HG03520 (cell line): ENCODE results near the gene ATP11A.
"Not testable (repeated sequence)": the region's sequence is repeated elsewhere in the genome, so short reads cannot be mapped to it uniquely, and the experiment has no call there.

Experiments used
- ATAC-seq: cut with Tn5 transposase; IDR thresholded peaks from one replicate; pipeline ENCODE4 v1.9.1; 2021; ENCODE audit warnings: mild to moderate bottlenecking, moderate library complexity; ENCODE audit not compliant: unreplicated experiment

ATP11A gene

GRCh38 chr13:112708560-112709240, 18.9 kb downstream of the ATP11A start:
- ATAC-seq: no peak

- not testable (repeated sequence) for ATAC-seq
Measured at GRCh38 chr13:112709316-112709715, 19.5 kb downstream of the ATP11A start.

- ATAC-seq: no peak
Measured at GRCh38 chr13:112709825-112710783, 20.3 kb downstream of the ATP11A start.

GRCh38 chr13:112710855-112711527, 21.2 kb downstream of the ATP11A start:
- no peak for ATAC-seq

- ATAC-seq: no peak
Measured at GRCh38 chr13:112711528-112712265, 21.9 kb downstream of the ATP11A start.

- ATAC-seq: no peak
Measured at GRCh38 chr13:112712451-112713207, 22.8 kb downstream of the ATP11A start.

GRCh38 chr13:112713517-112714253, 23.8 kb downstream of the ATP11A start:
- ATAC-seq: no peak

- ATAC-seq: no peak
Measured at GRCh38 chr13:112714376-112715174, 24.7 kb downstream of the ATP11A start.

- ATAC-seq: no peak
Measured at GRCh38 chr13:112715210-112715609, 25.4 kb downstream of the ATP11A start.

GRCh38 chr13:112715715-112716460, 26.1 kb downstream of the ATP11A start:
- ATAC-seq: no peak

GRCh38 chr13:112716461-112716820, 26.6 kb downstream of the ATP11A start:
- ATAC-seq: no peak

GRCh38 chr13:112716841-112717520, 27.1 kb downstream of the ATP11A start:
- no peak for ATAC-seq

GRCh38 chr13:112718318-112718717, 28.5 kb downstream of the ATP11A start:
- ATAC-seq: no peak

GRCh38 chr13:112719016-112719415, 29.2 kb downstream of the ATP11A start:
- ATAC-seq: no peak

- no peak for ATAC-seq
Measured at GRCh38 chr13:112719556-112719955, 29.7 kb downstream of the ATP11A start.

- ATAC-seq: no peak
Measured at GRCh38 chr13:112720251-112720650, 30.4 kb downstream of the ATP11A start.

- ATAC-seq: no peak
Measured at GRCh38 chr13:112720814-112721197, 31.0 kb downstream of the ATP11A start.
